NCI-H187 (cell line): ENCODE data around the gene NRL.
"Not testable (repeated sequence)": the region's sequence is repeated elsewhere in the genome, so short reads cannot be mapped to it uniquely, and the experiment has no call there.

Source experiments
- DNase-seq, 2 experiments: peaks; one replicate each; lab custom pipeline; 2025; lab: John Stamatoyannopoulos, UW

NRL gene

DNA sequence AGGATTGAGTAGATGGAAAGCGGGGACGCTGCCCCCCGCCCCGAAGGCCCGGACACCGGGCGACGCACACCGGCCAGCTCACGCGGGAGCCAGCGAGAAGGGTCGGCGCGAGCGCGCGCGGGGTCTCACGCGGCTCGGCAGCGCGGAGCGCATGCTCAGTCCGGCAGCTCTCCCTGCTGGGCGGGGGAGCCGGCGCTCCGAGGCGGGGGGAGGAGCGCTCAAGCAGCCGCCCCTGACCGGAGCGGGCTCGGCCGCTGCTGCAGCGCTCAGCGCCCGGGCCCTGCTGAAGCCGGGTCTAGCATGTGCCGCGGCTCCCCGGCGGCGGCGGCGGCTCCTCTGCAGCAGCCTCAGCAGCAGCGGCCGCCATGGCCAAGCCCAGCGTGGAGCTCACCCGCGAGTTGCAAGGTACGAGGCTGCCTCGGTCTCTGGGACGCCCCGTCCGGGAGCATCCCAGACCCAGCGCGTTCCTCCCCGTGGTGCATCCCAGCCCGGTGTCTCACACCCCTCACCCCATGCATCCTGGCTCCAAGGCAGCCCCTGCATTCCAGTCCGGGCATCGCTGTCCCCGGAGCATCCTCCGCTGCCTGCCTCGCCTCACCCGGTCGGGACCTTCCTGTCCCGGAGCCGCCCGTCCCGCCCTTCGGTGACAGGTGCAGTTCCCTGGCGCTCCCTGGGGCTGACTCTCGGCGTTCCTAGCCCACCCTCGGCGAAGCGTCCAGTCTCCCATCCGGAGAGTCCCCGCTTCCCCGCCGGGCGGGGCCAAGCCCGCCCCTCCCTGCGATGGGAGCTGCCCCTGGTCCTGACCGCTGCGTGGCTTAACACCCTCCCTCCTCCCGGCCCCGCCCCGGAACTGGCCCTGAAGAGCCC, 62.7 kb downstream of the NRL start, which contains the start of gene CARMIL3:
Gene CARMIL3, plus strand, starts transcription at position 221 of the 867 bp plus-strand sequence. Its CDS starts 145 bp downstream, at position 366.
- DNase-seq, result peak; percentile 50 to 64

DNA sequence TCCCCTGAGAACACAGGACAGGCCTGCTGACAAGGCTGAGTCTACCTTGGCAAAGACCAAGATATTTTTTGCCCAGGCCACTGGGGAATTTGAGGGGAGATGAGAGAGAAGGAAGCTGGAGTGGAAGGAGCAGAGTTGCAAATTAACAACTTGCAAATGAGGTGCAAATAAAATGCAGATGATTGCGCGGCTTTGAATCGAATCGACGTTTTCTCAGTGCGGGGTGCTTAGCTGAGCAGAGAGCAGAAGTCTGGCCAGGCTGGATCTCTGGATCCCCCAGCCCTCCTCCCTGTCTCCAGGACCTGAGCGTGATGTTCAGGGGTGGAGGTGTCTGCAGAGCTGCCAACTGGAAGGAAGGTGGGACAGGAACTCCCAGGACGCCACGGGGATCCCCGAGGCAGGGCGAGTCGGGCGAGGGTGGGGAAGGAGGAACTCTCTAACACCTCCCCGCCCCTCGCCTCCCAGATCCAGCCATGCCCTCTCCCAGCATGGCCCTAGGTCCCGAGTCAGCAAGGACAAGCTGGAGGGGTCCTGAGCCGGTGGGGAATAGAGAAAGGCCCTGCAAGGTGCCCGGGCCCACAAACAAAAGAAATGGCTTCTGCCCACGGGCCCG, 63.5 kb downstream of the NRL start:
- no peak for DNase-seq

DNA sequence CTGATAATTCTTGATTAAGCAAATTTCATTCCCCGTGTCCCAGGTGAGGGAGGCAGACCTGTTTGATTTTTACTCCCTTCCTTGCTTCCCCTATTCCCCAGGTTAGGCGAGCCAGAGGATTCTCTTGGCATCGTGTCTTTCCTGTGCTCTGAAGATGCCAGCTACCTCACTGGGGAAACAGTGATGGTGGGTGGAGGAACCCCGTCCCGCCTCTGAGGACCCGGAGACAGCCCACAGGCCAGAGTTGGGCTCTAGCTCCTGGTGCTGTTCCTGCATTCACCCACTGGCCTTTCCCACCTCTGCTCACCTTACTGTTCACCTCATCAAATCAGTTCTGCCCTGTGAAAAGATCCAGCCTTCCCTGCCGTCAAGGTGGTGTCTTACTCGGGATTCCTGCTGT, 64.0 kb downstream of the NRL start:
- DNase-seq, result not testable (repeated sequence)

DNA sequence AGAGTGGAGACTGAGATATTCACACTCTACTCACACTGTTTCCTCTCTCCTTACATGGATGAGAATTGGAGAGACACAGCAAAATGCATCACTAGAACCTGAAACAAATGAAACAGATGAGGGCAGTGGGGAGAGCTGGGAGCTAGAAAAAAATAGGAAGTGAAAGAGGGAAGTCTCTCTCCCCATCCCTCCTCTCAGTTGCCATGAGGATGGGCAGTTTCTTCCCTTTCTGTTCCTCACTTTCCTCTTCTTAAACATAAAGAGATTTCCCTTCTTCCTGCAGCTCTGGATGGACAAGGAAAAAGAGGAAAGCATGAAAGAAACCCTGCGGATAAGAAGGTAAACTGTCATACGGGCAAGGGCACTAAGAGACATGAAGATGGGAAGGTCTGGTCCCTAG, 65.7 kb downstream of the NRL start:
- not testable (repeated sequence) for DNase-seq

DNA sequence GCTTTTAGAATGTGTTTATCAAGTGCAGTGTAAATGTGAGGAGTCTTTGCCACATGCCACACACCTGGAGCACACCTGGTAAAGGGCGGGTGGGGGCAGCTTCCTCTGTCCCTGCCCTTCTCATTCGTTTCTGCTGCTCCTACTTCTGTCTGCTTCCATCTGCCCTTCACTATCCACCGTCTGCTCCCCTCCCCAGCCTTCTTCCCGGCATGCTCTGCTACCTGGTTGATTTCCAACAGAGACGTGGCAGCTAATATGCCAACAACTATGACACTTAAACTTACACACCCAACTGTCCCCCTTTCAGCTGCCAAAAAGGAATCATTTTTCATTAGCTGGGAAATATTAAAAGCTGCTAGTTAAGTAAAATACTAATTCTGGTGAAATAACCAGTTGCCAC, 72.0 kb downstream of the NRL start:
- no peak for DNase-seq

DNA sequence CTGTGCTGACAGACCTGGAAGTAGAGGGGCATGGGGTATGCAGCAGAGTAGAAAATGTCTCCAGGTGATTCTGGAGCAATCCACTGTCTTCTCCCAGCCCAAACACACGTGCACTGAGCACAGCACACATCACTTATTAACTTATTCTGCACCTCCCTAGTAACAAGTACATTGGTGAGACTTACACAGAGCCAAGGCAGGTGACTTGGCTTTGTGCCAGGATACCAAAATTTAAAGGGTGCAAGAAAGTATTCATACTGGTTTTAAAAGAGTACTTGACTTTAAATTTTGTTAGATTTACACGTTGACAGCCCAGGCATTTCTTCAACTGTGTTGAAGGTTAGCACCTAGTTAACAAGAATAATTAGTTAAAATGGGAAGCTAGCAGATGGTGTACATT, 74.1 kb downstream of the NRL start:
- DNase-seq, result no peak

DNA sequence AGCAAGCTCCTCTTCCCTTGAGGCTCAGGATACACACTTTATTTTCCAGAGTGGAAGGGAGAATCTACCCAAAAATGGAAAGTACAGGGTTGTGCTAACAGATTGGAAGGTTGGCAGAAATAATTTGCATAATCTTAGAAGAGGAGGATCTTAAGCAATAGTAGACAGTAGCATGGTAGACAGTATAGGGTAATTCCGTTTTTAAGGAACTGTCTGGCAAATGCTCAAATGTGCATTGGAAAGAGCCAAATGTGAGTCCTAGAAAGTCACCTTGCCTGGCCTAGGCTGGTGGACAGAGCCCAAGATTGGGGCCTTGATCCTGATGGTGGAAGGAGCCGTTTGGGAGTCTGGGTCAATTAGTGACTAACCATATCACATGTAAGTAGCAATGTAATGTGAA, 76.1 kb downstream of the NRL start:
- DNase-seq, result no peak

DNA sequence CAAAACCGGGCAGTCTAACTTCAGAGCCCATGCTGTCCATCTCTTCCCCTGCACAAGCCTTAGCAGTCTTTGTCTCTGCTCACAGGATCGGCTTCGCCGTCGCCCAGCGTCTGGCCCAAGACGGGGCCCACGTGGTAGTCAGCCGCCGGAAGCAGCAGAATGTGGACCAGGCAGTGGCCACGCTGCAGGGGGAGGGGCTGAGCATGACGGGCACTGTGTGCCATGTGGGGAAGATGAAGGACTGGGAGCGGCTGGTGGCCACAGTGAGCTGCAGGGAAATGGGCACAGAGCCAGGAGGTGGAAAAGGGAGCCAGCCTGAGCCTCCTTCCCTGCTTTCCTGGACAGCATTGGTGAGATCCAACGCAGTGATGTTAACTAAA, 77.1 kb downstream of the NRL start:
- peak in 1 of 2 experiments; percentile 38 for DNase-seq

DNA sequence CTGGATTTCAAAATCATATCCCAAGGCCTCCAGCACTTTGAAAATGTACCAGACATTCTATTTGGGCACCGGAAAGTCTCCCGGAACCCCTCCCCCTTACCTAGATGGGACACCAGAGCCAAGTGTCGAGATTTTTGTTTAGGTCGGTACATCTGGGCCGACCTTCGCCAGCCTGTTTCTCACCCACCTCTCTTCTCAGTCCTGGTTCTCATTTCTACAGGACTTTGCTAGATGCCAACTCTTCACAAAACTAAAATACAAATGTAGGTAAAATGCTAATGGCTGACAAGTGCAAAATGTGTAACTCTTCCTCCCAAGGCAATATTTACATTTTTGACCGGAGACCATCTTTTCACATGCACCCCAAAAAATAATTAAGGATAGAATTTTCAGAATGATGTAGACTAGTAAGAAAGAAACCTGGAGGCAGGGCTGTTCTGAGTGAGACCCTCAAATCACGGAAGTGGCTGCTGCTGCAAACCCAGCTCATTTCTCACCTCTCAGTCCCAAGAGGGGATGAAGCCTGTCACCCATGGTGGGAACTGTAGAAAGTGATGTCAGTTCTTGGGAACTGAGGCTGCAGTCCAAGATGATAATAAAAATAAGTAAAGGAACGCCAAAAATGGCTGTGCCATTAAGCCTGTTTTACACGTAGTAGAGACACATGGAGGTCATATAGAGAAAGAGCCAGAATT, 77.6 kb downstream of the NRL start:
- DNase-seq, result not testable (repeated sequence)

DNA sequence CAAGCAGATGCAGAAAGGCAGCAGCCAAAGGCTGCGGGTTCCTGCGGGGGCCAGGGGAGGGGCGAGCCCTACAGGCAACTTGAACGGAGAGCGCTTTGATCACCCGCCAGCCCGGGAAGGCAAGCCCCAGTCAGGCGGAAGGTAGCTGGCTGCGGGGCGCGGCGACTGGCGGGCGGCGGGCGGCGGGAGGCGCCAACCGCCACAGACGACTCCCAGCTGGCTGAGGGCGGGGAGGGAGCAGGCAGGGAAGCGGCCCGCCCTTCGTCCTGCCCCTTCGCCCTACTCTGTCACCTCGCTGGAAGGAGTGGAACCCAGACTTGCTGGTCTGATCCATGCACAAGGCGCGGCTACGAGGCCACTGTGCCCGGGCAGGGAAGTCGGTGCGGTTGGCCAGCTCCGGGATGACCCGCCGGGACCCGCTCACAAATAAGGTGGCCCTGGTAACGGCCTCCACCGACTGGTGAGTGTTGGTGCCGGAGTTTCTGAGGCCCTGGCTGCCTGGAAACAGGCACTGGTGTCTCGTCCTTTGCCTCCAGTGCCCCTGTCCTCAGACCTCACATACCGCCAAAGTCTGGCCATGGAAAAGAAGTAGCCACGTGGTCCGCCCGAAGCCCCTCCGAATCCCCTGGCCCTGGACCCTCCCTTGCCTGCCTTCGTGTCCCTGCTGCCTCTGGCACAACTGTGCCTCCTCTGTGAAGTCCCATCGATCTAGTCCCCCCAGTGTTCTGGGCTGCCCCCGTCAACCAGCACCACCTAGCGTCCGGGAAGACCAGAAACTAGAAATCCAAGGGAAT, 78.4 kb downstream of the NRL start:
- peak; percentile 63 to 65 for DNase-seq

DNA sequence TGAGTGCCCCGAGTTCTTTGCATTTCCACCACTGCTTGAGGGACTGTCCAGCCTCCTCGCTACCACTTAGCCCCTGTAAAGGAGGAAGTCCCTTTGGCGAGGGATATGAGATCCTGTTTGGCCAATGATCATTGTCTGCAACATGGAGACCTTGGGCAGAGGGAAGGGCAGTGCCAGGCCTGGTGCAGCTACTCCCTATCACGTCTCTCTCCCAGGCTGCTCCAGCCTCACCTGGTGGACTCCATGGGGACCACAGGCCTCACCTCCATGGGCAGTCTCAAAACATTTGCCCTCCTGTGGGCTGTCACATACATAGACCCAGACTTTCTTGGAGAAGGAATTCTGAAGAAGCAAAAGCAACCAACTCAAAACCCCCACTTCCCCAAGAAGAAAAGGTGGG, 79.0 kb downstream of the NRL start:
- DNase-seq, result not testable (repeated sequence)

DNA sequence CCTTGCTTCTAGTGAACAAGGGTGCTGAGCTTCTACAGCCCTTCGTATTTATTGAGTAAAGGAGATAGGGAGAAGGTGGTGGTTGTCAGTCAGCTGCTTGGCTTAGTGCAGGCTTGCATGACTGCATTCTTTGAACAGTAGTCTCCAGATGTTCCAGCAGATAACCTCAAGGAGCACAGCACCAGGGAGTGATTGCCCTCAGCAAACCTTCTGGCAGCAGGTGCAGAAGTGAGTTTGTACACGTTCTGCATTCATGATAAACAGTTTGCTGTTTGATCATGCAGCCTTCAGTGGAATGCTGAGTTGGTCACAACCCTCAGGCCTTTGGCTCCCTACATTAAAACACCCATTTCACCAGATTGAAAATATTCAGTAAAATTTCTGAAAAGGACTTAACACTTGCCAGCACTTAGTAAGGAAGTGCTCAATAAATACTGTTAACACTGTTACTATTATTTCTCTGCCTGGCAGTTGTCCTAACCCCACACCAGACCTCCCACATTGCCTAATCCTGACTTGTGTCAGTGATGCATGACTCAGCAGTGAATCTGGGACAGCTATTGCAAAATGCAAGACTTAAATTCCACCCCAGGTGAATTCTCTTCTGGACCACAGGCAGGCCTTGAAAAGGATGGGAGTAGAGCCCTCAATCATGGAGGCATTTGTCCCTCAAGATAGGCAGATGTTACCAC, 81.9 kb downstream of the NRL start:
- no peak for DNase-seq

DNA sequence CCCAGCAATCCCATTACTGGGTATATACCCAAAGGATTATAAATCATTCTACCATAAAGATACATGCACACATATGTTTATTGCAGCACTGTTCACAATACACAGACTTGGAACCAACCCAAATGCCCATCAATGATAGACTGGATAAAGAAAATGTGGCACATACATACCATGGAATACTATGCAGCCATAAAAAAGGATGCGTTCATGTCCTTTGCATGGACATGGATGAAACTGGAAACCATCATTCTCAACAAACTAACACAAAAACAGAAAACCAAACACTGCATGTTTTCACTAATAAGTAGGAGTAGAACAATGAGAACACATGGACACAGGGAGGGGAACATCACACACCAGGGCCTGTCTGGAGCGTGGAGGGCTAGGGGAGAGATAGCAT, 83.4 kb downstream of the NRL start:
- not testable (repeated sequence) for DNase-seq

DNA sequence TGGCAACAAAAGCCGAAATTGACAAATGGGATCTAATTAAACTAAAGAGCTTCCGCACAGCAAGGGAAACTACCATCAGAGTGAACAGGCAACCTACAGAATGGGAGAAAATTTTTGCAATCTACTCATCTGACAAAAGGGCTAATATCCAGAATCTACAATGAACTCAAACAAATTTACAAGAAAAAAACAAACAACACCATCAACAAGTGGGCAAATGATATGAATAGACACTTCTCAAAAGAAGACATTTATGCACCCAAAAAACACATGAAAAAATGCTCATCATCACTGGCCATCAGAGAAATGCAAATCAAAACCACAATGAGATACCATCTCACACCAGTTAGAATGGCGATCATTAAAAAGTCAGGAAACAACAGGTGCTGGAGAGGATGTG, 85.1 kb downstream of the NRL start:
- DNase-seq, result not testable (repeated sequence)
